Central memory CD8-positive, alpha-beta T cell (primary cell): ENCODE measurements around the gene DYSF.

Source experiments
- ATAC-seq: fragments of 150-1000 bp; cut with Tn5 transposase; replicated peaks from 2 replicates; pipeline ENCODE4 v1.10.0; 2022; ENCODE audit warnings: mild to moderate bottlenecking, moderate FRiP score, moderate number of reproducible peaks; ENCODE audit not compliant: poor library complexity, severe bottlenecking; ENCODE audit errors: extremely low read depth
- DNase-seq, 2 donors: peaks; one replicate each; pipeline ENCODE4 v3.0.0; 2021; ENCODE audit warnings: low spot score in 2 of 2
- H3K27ac Mint-ChIP-seq: one replicate; pipeline ENCODE4 v1.8.0; 2022; ENCODE audit warnings: low read depth, mild to moderate bottlenecking, moderate library complexity, mixed read lengths
- H3K27me3 Mint-ChIP-seq: one replicate; pipeline ENCODE4 v1.8.0; 2022; ENCODE audit warnings: mixed read lengths
- H3K36me3 Mint-ChIP-seq: one replicate; pipeline ENCODE4 v1.8.0; 2022; ENCODE audit warnings: mild to moderate bottlenecking, moderate library complexity, mixed read lengths; ENCODE audit not compliant: insufficient read depth
- H3K4me1 Mint-ChIP-seq: one replicate; pipeline ENCODE4 v1.8.0; 2022; ENCODE audit warnings: mixed read lengths
- H3K4me3 Mint-ChIP-seq: one replicate; pipeline ENCODE4 v1.8.0; 2022; ENCODE audit warnings: mild to moderate bottlenecking, moderate library complexity, mixed read lengths
- H3K9me3 Mint-ChIP-seq: one replicate; pipeline ENCODE4 v1.8.0; 2022; ENCODE audit warnings: mixed read lengths

Gene DYSF

GRCh38 chr2:71689393-71689792, 236.0 kb downstream of the DYSF start:
- H3K4me1 Mint-ChIP-seq, result no peaks in the 10 kb centered on the region
- H3K4me3 Mint-ChIP-seq, result no peak overlapping the region
- ATAC-seq (no peak), DNase-seq (no peak)
- peaks cover 2% of the 10 kb centered on the region for H3K36me3 Mint-ChIP-seq
- no peaks in the 10 kb centered on the region for H3K9me3 Mint-ChIP-seq
- H3K27me3 Mint-ChIP-seq, result peaks cover 10% of the 10 kb centered on the region
- no peak overlapping the region for H3K27ac Mint-ChIP-seq

- ATAC-seq, result no peak
- no peak for DNase-seq
- Mint-ChIP-seq H3K36me3 (peaks cover 2% of the 10 kb centered on the region), H3K9me3 (no peaks in the 10 kb centered on the region), H3K27ac (no peak overlapping the region), H3K4me1 (no peaks in the 10 kb centered on the region), H3K27me3 (peaks cover 18% of the 10 kb centered on the region), H3K4me3 (no peak overlapping the region)
Observed at GRCh38 chr2:71689968-71690834, 236.8 kb downstream of the DYSF start.

- Mint-ChIP-seq H3K27me3 (peaks cover 23% of the 10 kb centered on the region), H3K4me1 (no peaks in the 10 kb centered on the region), H3K36me3 (peaks cover 2% of the 10 kb centered on the region), H3K9me3 (no peaks in the 10 kb centered on the region), H3K27ac (no peak overlapping the region), H3K4me3 (no peak overlapping the region)
- DNase-seq (no peak), ATAC-seq (no peak)
Observed at GRCh38 chr2:71690876-71691475, 237.6 kb downstream of the DYSF start.

GRCh38 chr2:71691747-71692441, 238.5 kb downstream of the DYSF start:
- ATAC-seq (no peak), DNase-seq (no peak)
- H3K4me1 Mint-ChIP-seq, result no peaks in the 10 kb centered on the region
- H3K9me3 Mint-ChIP-seq, result no peaks in the 10 kb centered on the region
- peaks cover 2% of the 10 kb centered on the region for H3K36me3 Mint-ChIP-seq
- H3K27me3 Mint-ChIP-seq, result peaks cover 28% of the 10 kb centered on the region
- H3K27ac Mint-ChIP-seq, result no peak overlapping the region
- no peak overlapping the region for H3K4me3 Mint-ChIP-seq

- no peaks in the 10 kb centered on the region for H3K4me1 Mint-ChIP-seq
- no peaks in the 10 kb centered on the region for H3K9me3 Mint-ChIP-seq
- H3K27me3 Mint-ChIP-seq, result peaks cover 28% of the 10 kb centered on the region
- DNase-seq (no peak), ATAC-seq (no peak)
- H3K4me3 Mint-ChIP-seq, result no peak overlapping the region
- H3K27ac Mint-ChIP-seq, result no peak overlapping the region
- H3K36me3 Mint-ChIP-seq, result no peaks in the 10 kb centered on the region
Observed at GRCh38 chr2:71692621-71693277, 239.4 kb downstream of the DYSF start.

- no peaks in the 10 kb centered on the region for H3K36me3 Mint-ChIP-seq
- H3K27me3 Mint-ChIP-seq, result peaks cover 28% of the 10 kb centered on the region
- ATAC-seq, result no peak
- H3K27ac Mint-ChIP-seq, result no peak overlapping the region
- H3K4me1 Mint-ChIP-seq, result no peaks in the 10 kb centered on the region
- H3K9me3 Mint-ChIP-seq, result no peaks in the 10 kb centered on the region
- H3K4me3 Mint-ChIP-seq, result no peak overlapping the region
- no peak for DNase-seq
Observed at GRCh38 chr2:71693286-71694270, 240.2 kb downstream of the DYSF start.

GRCh38 chr2:71694501-71695234, 241.3 kb downstream of the DYSF start:
- Mint-ChIP-seq H3K4me1 (no peaks in the 10 kb centered on the region), H3K9me3 (no peaks in the 10 kb centered on the region), H3K27me3 (peaks cover 28% of the 10 kb centered on the region), H3K4me3 (no peak overlapping the region), H3K27ac (no peak overlapping the region), H3K36me3 (no peaks in the 10 kb centered on the region)
- DNase-seq, result no peak
- no peak for ATAC-seq

GRCh38 chr2:71695235-71696120, 242.1 kb downstream of the DYSF start:
- DNase-seq (no peak), ATAC-seq (no peak)
- Mint-ChIP-seq H3K4me1 (no peaks in the 10 kb centered on the region), H3K4me3 (no peak overlapping the region), H3K27ac (no peak overlapping the region), H3K36me3 (no peaks in the 10 kb centered on the region), H3K9me3 (no peaks in the 10 kb centered on the region), H3K27me3 (peaks cover 28% of the 10 kb centered on the region)

- H3K36me3 Mint-ChIP-seq, result no peaks in the 10 kb centered on the region
Observed at GRCh38 chr2:71696381-71696780, 243.0 kb downstream of the DYSF start.

GRCh38 chr2:71697106-71698004, 244.0 kb downstream of the DYSF start:
- H3K4me1 Mint-ChIP-seq, result no peaks in the 10 kb centered on the region
- H3K27ac Mint-ChIP-seq, result no peak overlapping the region
- no peak for ATAC-seq

More at GRCh38 chr2:71696381-71696780, 243.0 kb downstream of the DYSF start:
- Mint-ChIP-seq H3K4me1 (no peaks in the 10 kb centered on the region), H3K4me3 (no peak overlapping the region), H3K9me3 (no peaks in the 10 kb centered on the region), H3K27me3 (peaks cover 31% of the 10 kb centered on the region), H3K27ac (no peak overlapping the region)
- DNase-seq (no peak), ATAC-seq (no peak)

More at GRCh38 chr2:71697106-71698004, 244.0 kb downstream of the DYSF start:
- DNase-seq, result no peak
- peaks cover 35% of the 10 kb centered on the region for H3K27me3 Mint-ChIP-seq
- H3K9me3 Mint-ChIP-seq, result no peaks in the 10 kb centered on the region
- H3K4me3 Mint-ChIP-seq, result no peak overlapping the region
- H3K36me3 Mint-ChIP-seq, result no peaks in the 10 kb centered on the region
